T-cell (primary cell): ENCODE results near the gene SAYSD1. TPM values are rescaled to one million over a fixed set of nuclear protein-coding genes. Genes with fewer than 3 reads are reported as not detected.

ENCODE experiments used
- ATAC-seq, 4 experiments: fragments of 200-7000 bp in 3 of 4; fragments of 150-1000 bp in 1 of 4; cut with Tn5 transposase; replicated peaks in 1 of 4; 1 replicate in 3 of 4; 2 replicates in 1 of 4; pipeline ENCODE4 v1.10.0; 2021; ENCODE audit warnings: moderate library complexity in 3 of 4, mild to moderate bottlenecking in 2 of 4, moderate number of reproducible peaks in 1 of 4
- CTCF ChIA-PET, 2 donors: fragments of 300-600 bp; sonication (Branson Sonifier 250); formaldehyde crosslinking; loops; one replicate each; lab custom pipeline; 2022; ENCODE audit warnings: antibody characterized with exemption in 2 of 2; lab: Charles Lee
- POLR2A ChIA-PET, 2 donors: fragments of 300-600 bp; sonication (Branson Sonifier 250); formaldehyde crosslinking; loops; one replicate each; lab custom pipeline; 2022; ENCODE audit warnings: antibody characterized with exemption in 2 of 2; lab: Charles Lee
- DNase-seq, 35 experiments: peaks; one replicate each; pipeline versions ENCODE4 v3.0.0 to v3.0.0-alpha.2; 2013 to 2023
- H3K27ac ChIP-seq: one replicate; pipeline ENCODE4 v1.5.1; 2013; ENCODE audit warnings: low read length
- H3K27me3 ChIP-seq, 2 experiments: replicated peaks in 1 of 2; 1 replicate in 1 of 2; 2 replicates in 1 of 2; pipeline versions ENCODE4 v1.6.1 to v1.7.0; 2013; ENCODE audit warnings: low read length in 1 of 2, mixed read lengths in 1 of 2; ENCODE audit not compliant: control insufficient read depth in 2 of 2, insufficient read depth in 2 of 2; ENCODE audit errors: extremely low read depth in 1 of 2
- H3K36me3 ChIP-seq, 2 donors: 1 replicate in 1 of 2; 2 replicates in 1 of 2; pipeline versions ENCODE4 v1.6.1 to v1.7.0; 2013; ENCODE audit warnings: low read length in 1 of 2; ENCODE audit not compliant: control insufficient read depth in 2 of 2, insufficient read depth in 1 of 2; ENCODE audit errors: extremely low read depth in 1 of 2
- H3K4me1 ChIP-seq, 2 experiments: 1 replicate in 1 of 2; 2 replicates in 1 of 2; pipeline versions ENCODE4 v1.6.1 to v1.7.0; 2013; ENCODE audit warnings: low read length in 2 of 2, mixed read lengths in 1 of 2; ENCODE audit not compliant: insufficient read depth in 2 of 2, control insufficient read depth in 1 of 2; ENCODE audit errors: extremely low read depth in 1 of 2
- H3K4me3 ChIP-seq, 2 donors: 1 replicate in 1 of 2; 2 replicates in 1 of 2; pipeline versions ENCODE4 v1.5.1 to v1.7.0; 2013; ENCODE audit warnings: mild to moderate bottlenecking in 2 of 2, low read length in 1 of 2, moderate library complexity in 1 of 2; ENCODE audit not compliant: control insufficient read depth in 1 of 2; ENCODE audit errors: extremely low read depth in 1 of 2
- H3K9me3 ChIP-seq: 2 replicates; pipeline ENCODE4 v1.7.0; 2013
- H3K27ac Mint-ChIP-seq, 2 donors: one replicate each; pipeline ENCODE4 v1.8.0; 2020 to 2021; ENCODE audit warnings: mild to moderate bottlenecking in 2 of 2, mixed read lengths in 2 of 2
- H3K27me3 Mint-ChIP-seq, 2 donors: one replicate each; pipeline ENCODE4 v1.8.0; 2021 to 2022; ENCODE audit warnings: mixed read lengths in 2 of 2
- H3K36me3 Mint-ChIP-seq: one replicate; pipeline ENCODE4 v1.8.0; 2021; ENCODE audit warnings: mixed read lengths
- H3K4me1 Mint-ChIP-seq, 3 donors: one replicate each; pipeline ENCODE4 v1.8.0; 2020 to 2022; ENCODE audit warnings: mixed read lengths in 3 of 3, mild to moderate bottlenecking in 1 of 3
- H3K4me3 Mint-ChIP-seq, 3 donors: one replicate each; pipeline ENCODE4 v1.8.0; 2020 to 2022; ENCODE audit warnings: mild to moderate bottlenecking in 3 of 3, mixed read lengths in 3 of 3, moderate library complexity in 3 of 3
- H3K9me3 Mint-ChIP-seq, 3 donors: one replicate each; pipeline ENCODE4 v1.8.0; 2020 to 2022; ENCODE audit warnings: mixed read lengths in 3 of 3
- WGBS: methylation state at CpG from one replicate; pipeline ENCODE4 v1.1.5; 2013; ENCODE audit warnings: missing lambda C conversion rate; ENCODE audit not compliant: insufficient coverage; 5-methylcytosine and 5-hydroxymethylcytosine counted together
- total RNA-seq, 35 experiments: library from RNA in 6 of 35; stranded (reverse) in 6 of 35; fragments of 120-200 nt in 1 of 35; gene quantifications; one replicate each; pipeline versions ENCODE4 v1.2.1 to v1.2.4 and lab custom pipeline; 2013 to 2026

The SAYSD1 gene
- total RNA-seq, 5 donors from 2014 or later (not counting 1 experiment from before 2014, with no cell fraction given), result 14.0 to 25.4 (median 19.2) TPM

- ChIA-PET CTCF (no interaction called here), POLR2A (no interaction called here)
- Mint-ChIP-seq H3K9me3 (no peaks in the 10 kb centered on the region), H3K27me3 (peaks cover 0 to 4% of the 10 kb centered on the region in 2 donors), H3K36me3 (no peaks in the 10 kb centered on the region), H3K4me1 (no peaks in the 10 kb centered on the region), H3K4me3 (no peak overlapping the region), H3K27ac (no peak overlapping the region)
- Histone ChIP-seq H3K27me3 (peaks cover 0 to 3% of the 10 kb centered on the region in 2 experiments), H3K4me1 (no peaks in the 10 kb centered on the region), H3K36me3 (no peaks in the 10 kb centered on the region), H3K9me3 (no peaks in the 10 kb centered on the region), H3K27ac (no peak overlapping the region), H3K4me3 (no peak overlapping the region)
- no peak for DNase-seq
- WGBS, result 100% methylated on average over 1 of the region's 3 CpGs
- ATAC-seq, result no peak
These were observed 36.3 kb downstream of the SAYSD1 start for GRCh38 chr6:39078695-39079094.

- H3K36me3 ChIP-seq, result no peaks in the 10 kb centered on the region
- no peaks in the 10 kb centered on the region for H3K4me1 Mint-ChIP-seq
- no peak overlapping the region for H3K4me3 ChIP-seq
- peaks cover 0 to 5% of the 10 kb centered on the region in 2 experiments for H3K27me3 ChIP-seq
- CTCF ChIA-PET, result no interaction called here
- no peak for ATAC-seq
- POLR2A ChIA-PET, result no interaction called here
- no peaks in the 10 kb centered on the region for H3K9me3 Mint-ChIP-seq
- H3K4me1 ChIP-seq, result no peaks in the 10 kb centered on the region
- WGBS, result 88% methylated on average over 7 of the region's 11 CpGs
- no peaks in the 10 kb centered on the region for H3K36me3 Mint-ChIP-seq
- no peak overlapping the region for H3K4me3 Mint-ChIP-seq
- H3K27ac ChIP-seq, result no peak overlapping the region
- no peaks in the 10 kb centered on the region for H3K27me3 Mint-ChIP-seq
- H3K9me3 ChIP-seq, result no peaks in the 10 kb centered on the region
- no peak for DNase-seq
- H3K27ac Mint-ChIP-seq, result no peak overlapping the region
These were observed 36.9 kb downstream of the SAYSD1 start for GRCh38 chr6:39077882-39078594.

- Histone ChIP-seq H3K4me1 (no peaks in the 10 kb centered on the region), H3K4me3 (no peak overlapping the region), H3K27me3 (peaks cover 0 to 10% of the 10 kb centered on the region in 2 experiments), H3K9me3 (no peaks in the 10 kb centered on the region), H3K27ac (no peak overlapping the region), H3K36me3 (no peaks in the 10 kb centered on the region)
- DNase-seq, result no peak
- H3K9me3 Mint-ChIP-seq, result no peaks in the 10 kb centered on the region
- H3K4me1 Mint-ChIP-seq, result no peaks in the 10 kb centered on the region
- 54% methylated on average over 4 of the region's 9 CpGs for WGBS
- no peak overlapping the region for H3K4me3 Mint-ChIP-seq
- ChIA-PET POLR2A (no interaction called here), CTCF (no interaction called here)
- no peaks in the 10 kb centered on the region for H3K27me3 Mint-ChIP-seq
- H3K36me3 Mint-ChIP-seq, result no peaks in the 10 kb centered on the region
- no peak for ATAC-seq
- no peak overlapping the region for H3K27ac Mint-ChIP-seq
These were observed 38.1 kb downstream of the SAYSD1 start for GRCh38 chr6:39076623-39077535.

GRCh38 chr6:39075807-39076622 lies 39.0 kb downstream of the SAYSD1 start:
- Histone ChIP-seq H3K9me3 (no peaks in the 10 kb centered on the region), H3K36me3 (no peaks in the 10 kb centered on the region), H3K27me3 (peaks cover 0 to 10% of the 10 kb centered on the region in 2 experiments), H3K27ac (no peak overlapping the region), H3K4me1 (no peaks in the 10 kb centered on the region), H3K4me3 (no peak overlapping the region)
- ATAC-seq, result no peak
- ChIA-PET CTCF (no interaction called here), POLR2A (no interaction called here)
- no peak overlapping the region for H3K4me3 Mint-ChIP-seq
- DNase-seq, result no peak
- 75% methylated on average over 6 of the region's 11 CpGs for WGBS
- no peaks in the 10 kb centered on the region for H3K4me1 Mint-ChIP-seq
- no peak overlapping the region for H3K27ac Mint-ChIP-seq
- no peaks in the 10 kb centered on the region for H3K9me3 Mint-ChIP-seq
- H3K27me3 Mint-ChIP-seq, result peaks cover 0 to 2% of the 10 kb centered on the region in 2 donors
- H3K36me3 Mint-ChIP-seq, result no peaks in the 10 kb centered on the region

- Mint-ChIP-seq H3K4me3 (no peak overlapping the region), H3K36me3 (no peaks in the 10 kb centered on the region), H3K9me3 (no peaks in the 10 kb centered on the region), H3K27ac (no peak overlapping the region), H3K27me3 (peaks cover 2 to 4% of the 10 kb centered on the region in 2 donors), H3K4me1 (no peaks in the 10 kb centered on the region)
- Histone ChIP-seq H3K27me3 (peaks cover 0 to 10% of the 10 kb centered on the region in 2 experiments), H3K36me3 (no peaks in the 10 kb centered on the region), H3K27ac (no peak overlapping the region), H3K4me3 (no peak overlapping the region), H3K9me3 (no peaks in the 10 kb centered on the region), H3K4me1 (no peaks in the 10 kb centered on the region)
- CTCF ChIA-PET, result no interaction called here
- DNase-seq, result no peak
- 79% methylated on average over 5 of the region's 12 CpGs for WGBS
- no peak for ATAC-seq
- POLR2A ChIA-PET, result no interaction called here
These were observed 39.8 kb downstream of the SAYSD1 start for GRCh38 chr6:39075010-39075686.

GRCh38 chr6:39074486-39074885 lies 40.5 kb downstream of the SAYSD1 start:
- CTCF ChIA-PET, result no interaction called here

More at GRCh38 chr6:39074486-39074885, 40.5 kb downstream of the SAYSD1 start:
- no peak overlapping the region for H3K4me3 ChIP-seq
- H3K27ac ChIP-seq, result no peak overlapping the region
- no peaks in the 10 kb centered on the region for H3K9me3 ChIP-seq
- Mint-ChIP-seq H3K4me1 (no peaks in the 10 kb centered on the region), H3K27me3 (peaks cover 2 to 4% of the 10 kb centered on the region in 2 donors), H3K4me3 (no peak overlapping the region), H3K27ac (no peak overlapping the region), H3K9me3 (no peaks in the 10 kb centered on the region), H3K36me3 (no peaks in the 10 kb centered on the region)
- ATAC-seq (no peak), DNase-seq (no peak)
- H3K36me3 ChIP-seq, result no peaks in the 10 kb centered on the region
- POLR2A ChIA-PET, result no interaction called here
- H3K27me3 ChIP-seq, result peaks cover 0 to 10% of the 10 kb centered on the region in 2 experiments
- WGBS, result 72% methylated on average over 7 of the region's 9 CpGs
- H3K4me1 ChIP-seq, result no peaks in the 10 kb centered on the region
